Measurements from ENCODE around the gene CYSRT1.

- TF ChIP-seq CTCF (conservative IDR thresholded peaks at IDR 0.05; ENCODE audit: low read length) = no peak
- no peak for TF ChIP-seq EZH2phosphoT487 (IDR thresholded peaks at IDR 0.05; ENCODE audit: borderline replicate concordance, low read depth, low read length)
Observed at GRCh38 chr9:137255448-137256114, 30.6 kb downstream of the CYSRT1 start.

All from OCI-LY7 (cell line).